Fibroblast of skin of left biceps (primary cell): ENCODE data around the gene ITCH.

Experiments
- DNase-seq, 2 experiments: peaks; one replicate each; pipeline ENCODE4 v3.0.0-alpha.2; 2013; ENCODE audit warnings: low read depth in 2 of 2

Gene ITCH

DNA sequence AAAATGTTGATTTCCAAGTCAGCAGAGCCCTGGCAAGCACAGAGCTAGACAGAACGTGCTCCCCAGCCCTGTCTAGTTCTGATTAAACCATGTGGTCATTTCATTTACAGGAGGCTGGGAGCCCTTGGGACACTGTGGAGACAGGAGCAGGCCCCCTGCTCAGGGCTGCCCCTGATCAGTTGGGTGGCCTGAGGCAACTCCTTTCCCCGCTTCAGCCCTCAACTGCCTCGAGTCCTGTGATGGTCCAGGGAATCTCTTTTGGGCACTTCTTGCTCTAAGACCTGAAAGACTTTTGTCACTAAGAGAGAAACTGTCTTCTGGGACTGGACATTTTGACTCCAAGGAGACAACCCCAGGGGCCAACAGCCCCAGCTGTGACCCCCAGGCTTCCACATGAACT lies 166.7 kb downstream of the ITCH start:
- no peak for DNase-seq

DNA sequence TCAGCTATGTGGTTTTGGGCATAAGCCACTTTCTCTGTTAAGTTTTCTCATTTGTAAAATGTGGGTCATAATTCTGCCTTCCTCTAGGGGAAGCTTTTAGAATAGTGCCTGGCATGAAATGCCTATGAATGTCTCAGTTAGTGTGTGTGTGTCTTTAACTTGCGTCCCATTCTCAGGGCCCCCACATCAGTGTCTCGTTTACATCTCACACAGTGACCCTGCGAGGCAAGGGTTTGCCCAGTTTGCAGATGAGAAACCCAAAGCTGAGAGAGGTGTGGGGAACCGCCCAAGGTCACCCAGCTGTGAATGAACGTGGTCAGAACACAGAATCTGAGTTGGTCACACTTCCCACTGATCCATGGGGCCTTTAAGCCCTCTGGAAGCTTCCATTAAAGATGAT lies 167.3 kb downstream of the ITCH start:
- DNase-seq, result no peak

DNA sequence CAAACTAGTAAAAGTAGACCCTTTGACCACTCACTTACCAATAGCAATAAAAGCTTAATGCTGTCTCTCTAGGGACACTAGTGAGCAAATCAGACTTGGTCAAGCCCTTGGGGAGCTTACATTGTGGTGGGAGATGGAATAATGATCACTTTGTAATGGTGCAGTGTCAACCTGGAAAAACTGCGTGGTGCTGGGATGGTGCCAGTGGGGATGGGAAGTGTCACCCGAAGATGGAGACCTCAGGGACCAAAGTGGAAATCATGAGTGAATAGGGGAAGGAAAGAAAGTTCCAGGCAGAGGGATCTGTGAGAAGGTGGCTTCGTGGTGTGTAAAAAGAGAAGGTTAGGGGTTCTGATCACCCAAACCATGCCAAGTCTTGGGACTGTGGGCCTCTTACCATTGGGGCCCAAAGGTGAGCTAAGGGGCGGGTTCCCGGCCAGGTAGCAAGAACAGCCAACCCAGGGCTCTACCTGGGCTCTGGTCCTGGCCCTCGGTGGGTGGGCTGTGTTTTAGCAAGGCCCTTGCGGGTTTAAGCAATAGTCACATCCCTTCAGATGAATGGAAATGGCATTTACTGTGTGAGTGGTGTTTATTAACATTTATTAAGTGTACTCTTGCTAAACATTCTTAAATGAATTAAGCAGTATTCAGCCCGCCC lies 168.7 kb downstream of the ITCH start:
- DNase-seq, result no peak

DNA sequence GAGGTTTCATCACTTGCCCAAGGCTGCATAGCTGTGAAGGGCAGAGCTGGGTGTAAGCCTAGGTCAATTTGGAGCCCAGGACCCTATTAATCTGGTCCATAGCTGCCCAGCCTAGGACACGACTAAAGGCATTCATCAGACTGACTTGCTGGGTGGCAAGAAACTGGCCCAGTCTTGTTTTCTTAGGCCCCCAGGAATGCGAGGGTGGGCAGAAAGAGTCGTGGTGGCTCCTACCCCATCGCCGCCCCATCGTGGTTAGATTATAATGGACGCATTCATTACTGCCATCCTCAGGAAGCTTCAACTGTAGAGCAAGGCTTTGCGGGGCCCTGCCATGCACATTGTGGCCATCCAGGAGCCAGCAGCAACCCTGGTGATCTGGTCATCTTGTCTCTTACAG lies 169.2 kb downstream of the ITCH start:
- no peak for DNase-seq

DNA sequence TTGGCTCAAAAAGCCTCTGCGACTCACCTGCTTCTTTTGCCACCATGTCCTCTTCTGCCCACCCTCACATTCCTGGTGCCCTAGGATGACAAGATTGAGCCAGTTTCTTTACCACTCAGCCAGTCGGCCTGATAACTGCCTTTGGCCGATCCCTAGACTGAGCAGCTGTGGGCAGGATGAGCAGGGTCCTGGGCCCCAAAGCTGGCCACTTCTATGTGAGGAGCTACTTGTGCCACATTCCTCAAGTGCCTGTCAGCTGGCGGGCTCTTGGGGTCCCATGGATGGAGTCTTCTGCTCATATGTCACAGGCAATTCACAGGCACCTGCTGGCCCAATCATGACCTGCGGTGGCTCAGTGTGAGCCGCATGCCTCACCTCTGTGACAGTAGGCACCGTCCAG lies 169.7 kb downstream of the ITCH start:
- DNase-seq, result no peak

DNA sequence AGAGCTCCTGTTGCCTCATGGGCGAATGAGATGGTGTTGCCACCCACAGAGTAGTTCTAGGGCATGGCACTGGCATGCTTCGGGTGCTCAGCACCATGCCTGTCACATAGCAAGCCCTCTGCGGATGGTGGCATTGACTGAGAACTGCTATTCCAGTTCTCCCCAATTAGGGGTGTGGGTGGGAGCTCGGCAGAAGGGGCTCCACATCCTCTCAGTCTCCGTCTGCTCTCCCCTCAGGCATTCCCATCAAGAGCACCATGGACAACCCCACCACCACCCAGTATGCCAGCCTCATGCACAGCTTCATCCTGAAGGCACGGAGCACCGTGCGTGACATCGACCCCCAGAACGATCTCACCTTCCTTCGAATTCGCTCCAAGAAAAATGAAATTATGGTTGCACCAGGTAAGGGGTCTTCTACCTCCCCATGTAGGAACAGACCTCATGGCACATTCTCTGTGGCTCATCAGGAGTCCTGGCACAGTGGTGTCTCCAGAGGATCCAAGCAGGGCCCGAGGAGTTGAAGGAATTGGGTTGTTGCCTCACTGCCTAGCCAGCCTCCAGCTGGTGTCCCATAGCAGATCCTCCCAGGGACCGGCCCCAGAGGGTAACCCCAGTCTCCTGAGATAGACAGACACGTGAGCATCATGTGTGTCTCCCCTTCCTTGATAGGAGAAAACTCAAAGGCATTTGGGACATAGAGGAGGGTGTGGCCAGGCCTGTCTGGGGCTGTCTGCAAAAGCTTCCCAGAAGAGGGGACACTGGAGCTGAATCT lies 171.5 kb downstream of the ITCH start:
- DNase-seq, result no peak

DNA sequence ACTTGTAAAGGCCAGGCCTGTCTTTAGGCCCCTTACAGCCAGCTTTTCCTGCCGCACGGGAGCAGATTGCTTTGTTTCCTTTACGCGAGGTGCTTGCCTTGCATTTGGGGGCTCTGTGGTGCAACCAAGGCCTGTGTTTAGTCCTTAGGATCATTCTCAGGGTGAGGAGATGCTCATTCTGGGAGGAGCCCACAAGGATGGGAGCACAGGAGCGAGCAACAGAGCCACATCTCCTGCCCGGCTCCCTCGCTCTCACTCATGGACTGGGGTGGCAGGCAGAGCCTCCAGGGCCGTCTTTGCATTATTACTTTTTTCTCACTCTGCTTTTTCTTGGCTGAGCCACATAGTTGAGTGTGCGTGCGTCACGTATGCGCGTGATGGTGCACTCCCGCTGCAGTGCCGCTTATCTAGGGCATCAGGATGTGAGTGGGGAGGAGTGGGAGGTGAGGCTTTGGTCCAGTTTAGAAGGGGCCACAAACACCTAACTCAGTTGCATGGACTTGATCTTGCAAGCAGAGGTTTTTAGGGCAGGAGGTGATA lies 172.3 kb downstream of the ITCH start:
- DNase-seq, result no peak

DNA sequence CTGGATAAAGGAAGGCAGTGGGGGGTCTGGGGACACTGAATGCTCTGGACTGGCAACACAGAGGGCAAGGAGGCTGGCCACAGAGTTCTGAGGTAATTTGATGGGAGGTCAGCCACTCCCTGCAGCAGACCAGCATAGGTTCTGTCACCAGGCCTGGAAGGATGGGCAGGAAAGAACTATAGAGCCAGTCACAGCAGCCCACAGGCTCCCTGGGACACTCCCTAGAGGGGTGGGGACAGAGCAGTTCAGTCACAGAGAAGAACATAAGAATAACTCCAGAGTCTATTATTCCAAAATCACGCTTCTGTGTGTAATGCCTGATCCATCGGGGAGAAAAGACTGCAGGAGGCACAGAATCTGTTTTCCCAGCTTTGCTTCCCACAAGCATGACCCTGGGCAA lies 172.8 kb downstream of the ITCH start:
- DNase-seq, result no peak

DNA sequence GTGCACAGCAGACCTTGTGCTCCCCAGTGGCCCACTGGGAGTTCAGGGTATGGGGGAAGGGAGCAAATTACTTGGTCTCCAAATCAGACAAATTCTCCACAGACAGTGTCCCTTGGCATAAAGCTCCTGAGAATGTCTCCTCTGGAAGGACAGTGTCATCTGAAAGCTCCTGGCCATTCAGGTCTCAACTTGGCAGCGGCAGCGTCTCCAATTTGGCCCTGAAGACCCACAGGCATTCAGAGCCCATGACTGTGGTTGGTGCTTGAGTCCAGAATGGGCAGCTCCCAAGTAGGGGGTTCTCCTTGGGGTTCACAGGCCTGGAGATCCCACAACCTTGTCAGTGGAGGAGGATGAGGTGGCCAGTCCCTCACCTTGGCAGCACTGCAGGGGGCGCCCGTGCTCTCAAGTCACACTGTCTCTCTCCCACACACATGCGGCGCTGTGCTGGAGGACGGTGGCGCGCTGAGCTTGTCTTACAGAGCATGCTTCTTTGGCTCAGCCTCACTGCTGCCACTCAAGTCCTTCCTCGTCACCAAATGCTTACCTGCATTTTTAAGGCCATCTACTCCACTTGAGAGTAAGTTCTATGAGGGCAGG lies 173.8 kb downstream of the ITCH start:
- no peak for DNase-seq

DNA sequence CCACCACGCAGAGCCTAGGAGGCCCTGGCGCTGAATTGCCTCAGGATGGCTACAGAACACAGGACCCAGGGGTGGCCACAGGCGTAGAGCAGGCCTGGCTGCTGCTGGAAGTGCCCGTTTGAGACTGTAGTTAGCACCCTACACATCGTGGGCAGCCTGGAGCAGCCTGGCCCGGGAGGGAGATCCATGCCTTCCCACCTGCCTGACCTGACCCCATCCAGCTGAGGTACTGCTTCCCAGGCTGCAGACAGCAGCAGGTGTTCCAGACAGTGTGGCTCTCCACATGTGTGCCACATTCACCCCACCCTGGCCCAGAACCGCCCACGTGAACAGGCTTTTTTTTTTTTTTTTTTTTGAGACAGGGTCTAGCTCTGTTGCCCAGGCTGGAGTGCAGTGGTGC lies 174.6 kb downstream of the ITCH start:
- no peak for DNase-seq

DNA sequence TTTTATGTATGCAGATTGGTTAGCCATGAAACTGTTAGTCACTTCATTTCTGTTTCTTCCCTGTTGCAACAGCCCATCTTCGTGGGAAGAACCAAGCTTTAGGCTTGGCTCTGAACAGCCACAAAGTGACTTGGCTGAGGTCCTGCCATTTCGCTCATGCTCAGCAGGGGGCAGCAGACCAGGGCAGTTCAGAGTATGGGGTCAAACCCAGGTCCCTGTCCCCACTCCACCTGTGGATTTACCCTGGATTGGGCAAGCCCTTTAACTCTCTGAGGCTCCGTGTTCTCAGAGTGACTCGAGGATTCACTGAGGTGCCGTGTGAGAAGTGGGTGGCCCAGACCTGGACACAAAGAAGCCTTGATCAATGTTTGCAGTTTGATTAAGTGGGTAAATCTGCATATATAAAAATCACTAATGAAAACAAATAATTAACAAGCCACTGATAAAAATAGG lies 175.6 kb downstream of the ITCH start:
- DNase-seq, result no peak

DNA sequence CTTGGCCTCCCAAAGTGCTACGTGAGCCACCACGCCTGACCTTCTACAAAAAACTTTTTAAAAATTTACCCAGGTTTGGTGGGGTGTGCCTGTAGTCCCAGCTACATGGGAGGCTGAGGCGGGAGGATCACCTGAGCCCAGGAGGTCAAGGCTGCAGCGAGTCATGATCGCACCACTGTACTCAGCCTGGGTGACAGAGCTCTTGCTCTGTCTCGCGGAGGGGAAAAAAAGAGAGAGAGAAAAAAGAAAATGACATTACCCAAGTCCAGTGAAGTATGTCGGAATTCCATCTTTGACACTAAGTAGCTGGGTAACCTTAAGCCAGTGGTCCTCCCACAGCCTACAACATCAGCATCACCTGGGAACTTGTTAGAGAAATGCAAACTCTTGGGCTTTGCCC lies 176.7 kb downstream of the ITCH start:
- DNase-seq, result no peak

DNA sequence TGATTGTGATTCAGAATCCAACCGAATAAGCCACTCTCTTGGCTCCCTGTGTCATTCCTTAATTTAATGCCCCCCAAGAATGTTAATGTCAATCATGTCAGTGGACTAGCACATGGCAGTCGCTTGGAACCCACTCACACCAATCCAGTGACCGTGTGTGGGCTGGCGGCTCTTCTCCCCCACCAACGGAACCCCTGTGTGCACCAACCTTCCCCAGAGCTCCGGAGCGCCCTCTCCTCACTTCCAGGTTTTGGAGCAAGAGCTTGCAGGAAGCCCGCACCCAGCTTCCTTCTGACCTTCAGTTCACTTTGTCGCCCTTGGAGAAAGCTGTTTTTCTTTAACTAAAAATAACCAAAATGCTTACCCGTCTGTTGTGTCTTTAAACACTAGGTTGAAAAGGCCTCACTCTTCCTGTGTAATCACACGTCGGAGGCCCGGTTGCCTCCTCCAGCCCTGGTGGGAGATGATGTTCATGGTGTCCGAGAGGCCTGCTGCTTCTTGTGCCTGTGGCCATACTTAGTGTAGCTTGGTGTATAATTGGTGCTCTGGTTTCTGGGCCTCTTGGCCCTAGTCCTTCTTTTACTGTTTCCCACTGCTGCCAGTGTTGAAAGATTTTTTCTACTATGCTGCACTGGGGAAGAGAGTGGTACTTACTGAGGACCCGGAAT lies 177.7 kb downstream of the ITCH start:
- DNase-seq, result no peak

DNA sequence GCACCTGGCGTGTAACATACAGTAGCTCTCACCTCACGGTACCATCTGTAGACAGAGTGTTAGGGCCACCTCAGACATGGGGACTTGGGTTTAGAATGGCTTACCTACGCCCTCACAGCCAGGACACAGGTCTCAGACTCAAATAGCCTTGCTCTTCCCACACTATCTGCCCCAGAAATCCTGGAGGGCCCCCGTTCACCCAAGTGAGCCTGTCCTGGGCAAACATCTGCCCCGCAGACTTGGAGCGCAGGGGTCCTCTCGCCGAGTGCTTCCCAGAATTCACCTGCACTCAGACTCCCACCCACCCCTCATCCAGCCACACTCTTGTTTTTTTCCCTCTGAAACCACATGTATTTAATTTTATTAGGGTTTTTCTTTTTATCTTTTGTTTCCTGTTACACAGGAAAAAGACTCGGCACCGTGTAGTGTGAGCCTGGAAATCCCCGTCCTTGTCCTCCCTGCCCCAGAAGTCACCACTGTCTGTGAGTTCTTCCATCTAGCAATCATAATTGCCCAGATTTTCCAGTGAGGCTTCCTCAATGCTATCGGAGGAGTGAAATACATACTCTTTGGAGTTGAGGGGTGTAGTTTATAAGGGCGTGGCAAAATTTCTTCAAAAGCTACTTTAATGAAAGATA lies 178.3 kb downstream of the ITCH start:
- no peak for DNase-seq

DNA sequence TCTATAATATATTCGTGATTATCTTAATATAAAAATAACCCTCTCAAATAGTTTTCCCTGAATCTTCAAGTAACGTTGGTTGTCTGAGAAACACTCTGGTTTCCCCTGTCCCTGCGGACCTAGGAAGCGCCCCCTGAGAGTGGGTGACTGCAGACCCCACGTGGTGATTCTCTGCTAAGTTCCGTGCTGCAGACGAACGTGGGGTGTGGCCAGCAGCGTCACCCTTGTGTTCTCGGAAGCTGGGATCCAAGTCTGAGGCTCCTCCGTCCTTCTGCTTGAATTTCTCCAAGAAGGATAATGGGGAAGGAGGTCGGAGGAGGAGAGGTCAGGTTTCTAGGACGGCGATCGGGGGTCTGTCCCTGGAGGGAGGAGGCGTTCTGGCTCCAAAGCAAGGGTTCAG lies 178.8 kb downstream of the ITCH start:
- no peak for DNase-seq

DNA sequence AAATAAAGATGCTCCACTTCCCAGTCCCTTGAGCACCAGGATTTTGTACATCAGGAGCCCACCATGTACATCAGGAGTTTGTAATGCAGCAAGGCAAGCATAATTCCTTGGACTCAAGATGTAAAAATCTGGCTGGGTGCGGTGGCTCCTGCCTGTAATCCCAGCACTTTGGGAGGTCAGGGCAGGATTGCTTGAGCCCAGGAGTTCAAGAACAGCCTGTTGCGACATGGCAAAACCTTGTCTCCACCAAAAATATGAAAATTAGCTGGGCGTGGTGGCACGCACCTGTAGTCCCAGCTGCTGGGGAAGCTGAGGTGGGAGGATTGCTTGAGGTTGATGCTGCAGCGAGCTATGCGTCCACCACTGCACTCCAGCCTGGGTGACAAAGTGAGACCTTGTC lies 179.4 kb downstream of the ITCH start:
- no peak for DNase-seq

DNA sequence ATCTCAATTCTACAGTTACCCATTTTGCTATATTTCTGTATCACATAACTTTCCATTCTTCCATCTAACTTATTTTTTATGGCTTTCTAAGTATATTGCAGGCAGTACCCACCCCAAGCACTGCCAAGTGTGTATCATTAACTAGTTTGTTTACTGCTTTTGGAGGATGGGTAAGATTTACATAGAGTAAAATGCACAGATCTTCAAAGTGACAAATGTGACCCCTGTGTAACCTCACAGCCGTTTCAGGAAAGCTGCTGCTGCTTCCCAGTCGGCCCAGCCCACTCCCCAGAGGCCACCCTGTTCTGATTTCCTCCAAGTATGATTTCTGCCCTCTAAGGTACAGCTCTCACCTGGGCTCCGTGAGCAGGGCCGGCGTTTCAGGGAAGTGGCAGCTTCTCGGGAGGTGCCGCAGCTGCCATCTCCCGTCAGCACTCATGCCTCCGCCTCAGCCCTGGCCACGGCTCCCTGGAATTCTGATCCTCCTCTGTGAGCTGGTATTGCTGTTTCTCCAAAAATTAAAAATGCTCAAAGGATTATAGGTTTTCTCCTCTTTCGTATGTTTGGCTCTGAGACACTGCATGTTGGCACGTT lies 180.5 kb downstream of the ITCH start:
- no peak for DNase-seq

DNA sequence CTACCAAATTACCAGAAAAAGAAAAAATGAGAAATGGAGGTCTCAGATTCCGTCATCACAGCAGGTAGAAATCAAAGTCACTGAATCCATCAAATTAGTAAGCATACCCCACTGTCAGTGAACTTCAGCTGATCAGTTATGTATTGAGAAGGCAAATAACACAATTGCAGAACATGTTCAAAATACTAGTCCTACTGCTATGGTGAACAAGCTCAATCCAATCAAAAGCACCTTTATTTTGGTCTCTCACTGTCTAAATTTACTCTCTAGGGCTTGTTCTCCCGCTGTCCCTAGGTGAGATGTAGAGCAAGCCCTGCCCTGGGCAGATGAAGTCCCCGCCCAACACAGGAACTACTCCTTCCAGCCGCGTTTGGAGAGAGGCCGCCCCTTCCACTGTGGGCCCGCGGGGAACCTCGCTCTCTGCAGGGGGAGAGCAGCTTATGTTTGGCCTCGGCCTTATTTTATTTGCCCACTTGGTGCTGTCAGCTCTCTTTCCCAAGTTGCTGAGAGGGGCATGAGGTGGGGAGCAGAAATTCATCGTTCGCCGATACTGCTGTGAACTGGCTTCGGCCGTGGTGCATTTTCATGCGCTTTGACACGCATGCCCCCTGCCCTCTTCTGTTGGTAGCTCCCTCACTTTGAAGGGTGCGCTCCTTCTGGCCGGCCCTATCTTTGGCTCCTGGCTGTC lies 181.2 kb downstream of the ITCH start:
- DNase-seq, result no peak

DNA sequence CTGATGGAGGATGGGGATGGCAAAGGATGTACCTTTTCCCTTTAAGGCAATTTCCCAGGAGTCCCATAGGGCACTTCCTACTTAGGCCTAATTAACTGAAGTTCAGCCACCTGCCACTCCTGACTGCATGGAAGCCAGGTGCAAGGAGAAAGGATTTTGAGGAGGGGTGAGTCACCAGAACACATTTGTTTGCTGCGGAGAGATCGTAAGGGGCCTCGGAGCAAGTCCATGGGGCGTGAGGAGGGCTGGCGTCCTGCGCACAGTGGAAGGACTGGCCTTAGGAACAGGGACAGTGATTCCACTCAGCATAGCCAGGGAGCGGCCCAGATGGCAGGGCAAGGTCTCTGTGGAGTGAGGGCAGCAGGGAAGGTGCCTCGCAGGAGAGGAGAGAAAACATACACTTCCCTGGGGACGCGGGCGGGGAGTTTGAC lies 183.7 kb downstream of the ITCH start:
- DNase-seq, result no peak

DNA sequence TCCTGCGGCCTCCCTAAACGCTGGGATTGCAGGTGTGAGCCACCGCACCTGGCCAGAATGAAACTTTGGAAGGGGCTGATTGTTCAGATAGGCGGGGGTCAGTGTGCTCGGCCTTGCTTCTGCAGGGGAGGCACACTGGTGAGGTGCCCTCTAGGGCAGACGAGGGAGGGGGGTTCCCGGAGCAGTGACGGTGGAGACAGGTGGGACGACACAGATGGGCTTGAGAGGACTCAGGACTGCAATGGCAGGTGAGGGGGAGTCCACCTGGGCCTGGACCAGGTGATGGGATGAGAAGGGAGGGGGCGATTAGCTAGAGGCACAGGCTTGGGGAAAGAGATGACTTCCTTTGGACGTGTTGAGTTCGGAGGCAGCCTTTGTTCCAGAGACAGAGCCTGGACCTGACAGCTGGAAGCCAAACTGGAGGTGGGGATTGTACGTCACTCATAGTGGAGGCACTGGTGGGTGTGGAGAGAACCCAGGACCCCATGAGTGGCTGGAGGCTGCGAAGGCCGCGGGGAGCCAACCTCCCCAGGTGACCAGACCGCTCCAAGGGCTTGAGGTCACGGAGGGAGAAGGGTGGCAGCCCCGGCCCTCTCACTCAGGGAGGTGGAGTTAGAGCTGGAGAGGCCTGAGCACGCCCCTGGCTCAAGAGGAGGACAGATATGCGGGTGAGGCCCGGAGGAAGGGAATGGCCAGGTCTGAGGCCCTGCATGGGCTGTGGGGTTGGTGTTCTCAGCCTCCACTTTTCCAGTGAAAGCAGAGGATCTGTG lies 185.0 kb downstream of the ITCH start:
- DNase-seq, result no peak
